ENCODE measurements around the gene REXO1. TPM values are rescaled to one million over a fixed set of nuclear protein-coding genes. Genes with fewer than 3 reads are reported as not detected.

Gene REXO1
- total and polyA plus RNA-seq, 2 of the 13 experiments (the other 11 are each of a cell fraction or from before 2014, with no cell fraction given) = 5.0 to 11.2 TPM

- TF ChIP-seq HNF1A (IDR thresholded peaks at IDR 0.05; ENCODE audit: low read depth) = no peak
- no peak for TF ChIP-seq HNF1A (CRISPR knock-in tag; IDR thresholded peaks at IDR 0.05; ENCODE audit: borderline replicate concordance)
- TF ChIP-seq EP300 (IDR thresholded peaks at IDR 0.05; ENCODE audit: low read depth in 2 of 2, low read length in 2 of 2) = no peak
- no peak; the same call in 1 of the 2 replicates for TF ChIP-seq EP300 (CRISPR knock-in tag; IDR thresholded peaks at IDR 0.05; ENCODE audit: borderline replicate concordance)
- peak; percentile 34; the same call in 1 of the 2 replicates for TF ChIP-seq HOXA3 (CRISPR knock-in tag; IDR thresholded peaks at IDR 0.05)
- TF ChIP-seq TBX3 (IDR thresholded peaks at IDR 0.05; ENCODE audit: borderline replicate concordance) = no peak
- TF ChIP-seq ZNF44 (CRISPR knock-in tag; IDR thresholded peaks at IDR 0.05) = no peak
- TF ChIP-seq JUNB (CRISPR knock-in tag; IDR thresholded peaks at IDR 0.05; ENCODE audit: borderline replicate concordance) = no peak
- no peak for TF ChIP-seq TBP (CRISPR knock-in tag; IDR thresholded peaks at IDR 0.05)
- peak; percentile 72 for TF ChIP-seq PHF8 (CRISPR knock-in tag; IDR thresholded peaks at IDR 0.05)
- TF ChIP-seq NONO (IDR thresholded peaks at IDR 0.05) = no peak
- TF ChIP-seq NONO (CRISPR knock-in tag; conservative IDR thresholded peaks at IDR 0.05) = 0 out of 2 replicates have a peak, but pooled peaks have one; percentile 44
- no peak for TF ChIP-seq JUND (CRISPR knock-in tag; IDR thresholded peaks at IDR 0.05)
- TF ChIP-seq RELA (CRISPR knock-in tag; IDR thresholded peaks at IDR 0.05) = no peak
- TF ChIP-seq ZNF292 (CRISPR knock-in tag; IDR thresholded peaks at IDR 0.05; ENCODE audit: borderline replicate concordance, low read depth) = no peak
- peak; percentile 91 for TF ChIP-seq ZFP36L1 (CRISPR knock-in tag; IDR thresholded peaks at IDR 0.05)
- TF ChIP-seq NCOA1 (CRISPR knock-in tag; IDR thresholded peaks at IDR 0.05) = no peak
- no peak for TF ChIP-seq BRCA1 (CRISPR knock-in tag; IDR thresholded peaks at IDR 0.05)
- no peak for TF ChIP-seq TEAD2 (CRISPR knock-in tag; IDR thresholded peaks at IDR 0.05)
- no peak for TF ChIP-seq HNF4G (IDR thresholded peaks at IDR 0.05; ENCODE audit: borderline replicate concordance, low read depth, low read length)
- peak; percentile 68 for TF ChIP-seq HNF4G (CRISPR knock-in tag; IDR thresholded peaks at IDR 0.05; ENCODE audit: borderline replicate concordance, low read depth)
- no peak for TF ChIP-seq IKZF1 (IDR thresholded peaks at IDR 0.05)
- TF ChIP-seq ARID2 (CRISPR knock-in tag; IDR thresholded peaks at IDR 0.05; ENCODE audit: borderline replicate concordance) = no peak
- TF ChIP-seq ZNF569 (CRISPR knock-in tag; IDR thresholded peaks at IDR 0.05; ENCODE audit: borderline replicate concordance) = no peak
- TF ChIP-seq ZNF782 (CRISPR knock-in tag; IDR thresholded peaks at IDR 0.05; ENCODE audit: borderline replicate concordance) = no peak; the same call in 1 of the 2 replicates
- no peak for TF ChIP-seq ZFP82 (CRISPR knock-in tag; IDR thresholded peaks at IDR 0.05; ENCODE audit: borderline replicate concordance)
- peak; percentile 8 for TF ChIP-seq XRCC5 (optimal IDR thresholded peaks at IDR 0.05; ENCODE audit: low read length)
- no peak for TF ChIP-seq SNRNP70 (IDR thresholded peaks at IDR 0.05; ENCODE audit: low read depth, low read length)
- TF ChIP-seq NAIF1 (CRISPR knock-in tag; IDR thresholded peaks at IDR 0.05; ENCODE audit: borderline replicate concordance) = no peak
- peak; percentile 56; the same call in 1 of the 2 replicates for TF ChIP-seq KAT7 (CRISPR knock-in tag; IDR thresholded peaks at IDR 0.05; ENCODE audit: borderline replicate concordance)
These were observed 35.7 kb downstream of the REXO1 start (continued) for GRCh38 chr19:1812426-1813191.

All from HepG2 (cell line).